Loucy (cell line): ENCODE data around the gene H19.

Experiments
- H2AFZ ChIP-seq: fragments of 200-600 bp; sonication (generic); 2 replicates; pipeline ENCODE4 v1.6.0; 2016; ENCODE audit warnings: antibody characterized with exemption, mild to moderate bottlenecking, low read length, moderate library complexity
- H3F3A ChIP-seq: fragments of 200-600 bp; 2 replicates; pipeline ENCODE4 v1.6.0; 2016; ENCODE audit warnings: antibody characterized with exemption, low read depth, mild to moderate bottlenecking
- H3K27me3 ChIP-seq: fragments of 200-600 bp; sonication (generic); 2 replicates; pipeline ENCODE4 v1.6.1; 2014; ENCODE audit warnings: low read length, mild to moderate bottlenecking; ENCODE audit not compliant: insufficient read depth, poor library complexity, severe bottlenecking
- H3K36me3 ChIP-seq: fragments of 200-600 bp; sonication (generic); 2 replicates; pipeline ENCODE4 v1.6.1; 2016; ENCODE audit warnings: low read length; ENCODE audit not compliant: insufficient read depth
- H3K4me1 ChIP-seq: fragments of 200-600 bp; sonication (generic); 2 replicates; pipeline ENCODE4 v1.5.1; 2014; ENCODE audit warnings: low read length, mild to moderate bottlenecking; ENCODE audit not compliant: insufficient read depth, poor library complexity, severe bottlenecking
- H3K4me2 ChIP-seq: fragments of 200-600 bp; sonication (generic); 2 replicates; pipeline ENCODE4 v1.6.0; 2014; ENCODE audit warnings: antibody characterized with exemption, low read length, low read depth, mild to moderate bottlenecking; ENCODE audit not compliant: poor library complexity, severe bottlenecking
- H3K4me3 ChIP-seq: fragments of 200-600 bp; sonication (generic); 2 replicates; pipeline ENCODE4 v1.5.1; 2014; ENCODE audit warnings: low read length, mild to moderate bottlenecking, mixed read lengths; ENCODE audit not compliant: poor library complexity, severe bottlenecking
- H3K79me2 ChIP-seq: fragments of 200-600 bp; sonication (generic); 2 replicates; pipeline ENCODE4 v1.6.1; 2014; ENCODE audit warnings: low read length; ENCODE audit not compliant: insufficient read depth
- H3K9ac ChIP-seq: fragments of 200-600 bp; sonication (generic); 2 replicates; pipeline ENCODE4 v1.6.0; 2014; ENCODE audit warnings: mild to moderate bottlenecking, low read depth, low read length, moderate library complexity; ENCODE audit not compliant: poor library complexity, severe bottlenecking
- H3K9me2 ChIP-seq: fragments of 200-600 bp; sonication (generic); replicated peaks from 2 replicates; pipeline ENCODE4 v1.6.1; 2016; ENCODE audit warnings: low read depth, low read length, mixed read lengths
- H3K9me3 ChIP-seq: fragments of 200-600 bp; sonication (generic); 2 replicates; pipeline ENCODE4 v1.6.1; 2014; ENCODE audit warnings: mild to moderate bottlenecking, antibody characterized with exemption, low read length, low read depth; ENCODE audit not compliant: insufficient read depth
- H4K20me1 ChIP-seq: fragments of 200-600 bp; sonication (generic); 2 replicates; pipeline ENCODE4 v1.6.0; 2014; ENCODE audit warnings: antibody characterized with exemption, low read length, mild to moderate bottlenecking; ENCODE audit not compliant: insufficient read depth, poor library complexity, severe bottlenecking
- CTCF ChIP-seq: fragments of 200-600 bp; sonication (generic); conservative IDR thresholded peaks from 2 replicates; pipeline ENCODE4 v1.5.1; 2014; ENCODE audit warnings: mild to moderate bottlenecking, antibody characterized with exemption, low read length
- EZH2phosphoT487 ChIP-seq: fragments of 200-600 bp; IDR thresholded peaks from 2 replicates; pipeline ENCODE4 v1.6.1; 2018; ENCODE audit warnings: antibody characterized with exemption, mild to moderate bottlenecking, moderate library complexity, borderline replicate concordance

H19 gene

GRCh38 chr11:2012440-2012839 is 14.8 kb upstream of the H19 start:
- Histone ChIP-seq H4K20me1 (no peaks in the 10 kb centered on the region), H3K79me2 (no peaks in the 10 kb centered on the region), H3F3A (no peaks in the 10 kb centered on the region), H3K9me3 (no peaks in the 10 kb centered on the region), H3K4me1 (no peaks in the 10 kb centered on the region), H3K4me2 (no peak overlapping the region), H3K9ac (no peak overlapping the region), H3K27me3 (no peaks in the 10 kb centered on the region), H3K36me3 (no peaks in the 10 kb centered on the region), H3K4me3 (no peak overlapping the region), H2AFZ (no peak overlapping the region), H3K9me2 (no peaks in the 10 kb centered on the region)
- TF ChIP-seq EZH2phosphoT487 = no peak
- TF ChIP-seq CTCF = no peak

- Histone ChIP-seq H3K4me1 (no peaks in the 10 kb centered on the region), H3K4me2 (no peak overlapping the region), H3K9me3 (no peaks in the 10 kb centered on the region), H3F3A (no peaks in the 10 kb centered on the region), H3K9me2 (no peaks in the 10 kb centered on the region), H3K36me3 (no peaks in the 10 kb centered on the region), H3K4me3 (no peak overlapping the region), H3K27me3 (no peaks in the 10 kb centered on the region), H2AFZ (no peak overlapping the region), H4K20me1 (no peaks in the 10 kb centered on the region), H3K79me2 (no peaks in the 10 kb centered on the region), H3K9ac (no peak overlapping the region)
- TF ChIP-seq EZH2phosphoT487 = no peak
- no peak for TF ChIP-seq CTCF
Measured at GRCh38 chr11:2004466-2004865, 6.8 kb upstream of the H19 start.

- Histone ChIP-seq H3K9me2 (no peaks in the 10 kb centered on the region), H2AFZ (no peak overlapping the region), H3F3A (no peaks in the 10 kb centered on the region), H3K79me2 (no peaks in the 10 kb centered on the region), H3K4me1 (no peaks in the 10 kb centered on the region), H3K27me3 (no peaks in the 10 kb centered on the region), H4K20me1 (no peaks in the 10 kb centered on the region), H3K4me2 (no peak overlapping the region), H3K9me3 (no peaks in the 10 kb centered on the region), H3K4me3 (no peak overlapping the region), H3K9ac (no peak overlapping the region), H3K36me3 (no peaks in the 10 kb centered on the region)
- TF ChIP-seq EZH2phosphoT487 = no peak
- no peak for TF ChIP-seq CTCF
Measured at GRCh38 chr11:2002807-2003206, 5.2 kb upstream of the H19 start.
